T-helper 1 cell treated with Interleukin-12 subunit alpha and Interleukin-12 subunit beta and Interleukin-4 antibody, amounts not matched to agents 30 ng/mL and 1 ng/mL, for 36 hours (primary cell): Measurements from ENCODE around the gene GRK2. TPM values are rescaled to one million over a fixed set of nuclear protein-coding genes. Genes with fewer than 3 reads are reported as not detected.
"Not testable (repeated sequence)": the region's sequence is repeated elsewhere in the genome, so short reads cannot be mapped to it uniquely, and the experiment has no call there.

ENCODE experiments used
- intact Hi-C: fragments of 100-400 bp; cut with micrococcal nuclease; formaldehyde crosslinking; loops from one replicate; pipeline ENCODE4 v1.15.1; 2024
- total RNA-seq: library from RNA; stranded (reverse); gene quantifications from 2 replicates; pipeline ENCODE4 v1.2.3, GENCODE V29; 2022

GRK2 gene
- 351 and 369 TPM in 2 replicates for total RNA-seq

DNA sequence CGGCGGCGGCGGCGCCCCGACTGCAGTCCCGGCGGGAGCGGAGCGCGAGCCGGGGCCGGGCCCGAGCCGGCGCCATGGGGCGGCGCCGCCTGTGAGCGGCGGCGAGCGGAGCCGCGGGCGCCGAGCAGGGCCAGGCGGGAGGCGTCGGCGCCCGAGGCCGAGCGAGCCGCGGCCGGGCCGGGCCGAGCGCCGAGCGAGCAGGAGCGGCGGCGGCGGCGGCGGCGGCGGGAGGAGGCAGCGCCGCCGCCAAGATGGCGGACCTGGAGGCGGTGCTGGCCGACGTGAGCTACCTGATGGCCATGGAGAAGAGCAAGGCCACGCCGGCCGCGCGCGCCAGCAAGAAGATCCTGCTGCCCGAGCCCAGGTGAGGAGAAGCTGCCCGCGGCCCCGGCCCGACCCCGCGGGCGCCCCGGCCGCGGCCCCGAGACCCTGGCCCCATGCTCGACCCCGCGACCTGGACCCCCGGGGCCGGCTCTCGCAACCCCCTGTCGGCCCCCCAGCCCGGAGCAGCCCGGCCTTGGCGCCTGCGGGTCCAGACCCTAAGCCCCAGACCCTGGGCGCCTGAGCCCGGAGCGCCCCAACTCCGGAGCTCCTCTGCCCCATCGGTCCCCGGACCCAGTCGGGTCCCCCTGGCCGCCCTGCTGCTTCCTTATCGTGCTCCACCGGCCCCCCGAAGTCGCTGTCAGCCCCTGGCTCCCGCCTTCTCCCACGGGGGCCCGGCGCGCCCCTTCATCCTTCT is at the start of gene GRK2:
GRK2 (plus strand) TSS at position 25 of the 739 bp plus-strand sequence; CDS start at position 252, 227 bp downstream.
- intact Hi-C loops: no loop called here

GRCh38 chr11:67227726-67228125 is 38.5 kb upstream of the GRK2 start:
- intact Hi-C loops: no loop called here

GRCh38 chr11:67230406-67230805 is 35.9 kb upstream of the GRK2 start:
- intact Hi-C loops: no loop called here

GRCh38 chr11:67230886-67231285 is 35.4 kb upstream of the GRK2 start:
- intact Hi-C loops: no loop called here

DNA sequence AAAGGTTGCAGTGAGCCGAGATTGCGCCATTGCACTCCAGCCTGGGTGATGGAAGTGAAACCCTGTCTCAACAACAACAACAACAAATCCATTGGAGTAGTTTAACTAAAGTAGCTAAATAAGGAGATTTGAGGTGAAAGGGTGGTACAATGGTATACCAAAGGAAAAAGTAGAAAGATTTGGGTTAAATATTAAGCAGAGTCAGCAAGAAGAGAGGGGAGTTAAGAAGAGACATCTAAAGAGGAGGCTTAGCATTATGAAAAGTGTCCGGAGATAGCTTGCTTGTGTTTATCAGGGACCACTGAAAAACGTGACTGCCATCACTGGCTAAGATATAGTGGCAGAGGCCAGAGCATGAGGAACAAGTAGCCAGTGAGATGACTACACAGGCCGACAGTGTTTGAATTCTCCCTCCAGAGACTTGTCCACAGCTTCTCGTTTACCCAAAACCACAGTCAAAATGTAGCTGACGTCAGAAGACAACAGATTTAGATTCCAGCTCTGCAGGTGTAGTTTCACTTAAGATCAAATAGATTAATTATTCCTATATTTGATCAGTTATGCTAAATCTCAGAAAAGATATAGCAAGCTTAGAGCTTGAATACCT is 32.6 kb upstream of the GRK2 start:
- intact Hi-C loops: no loop called here

DNA sequence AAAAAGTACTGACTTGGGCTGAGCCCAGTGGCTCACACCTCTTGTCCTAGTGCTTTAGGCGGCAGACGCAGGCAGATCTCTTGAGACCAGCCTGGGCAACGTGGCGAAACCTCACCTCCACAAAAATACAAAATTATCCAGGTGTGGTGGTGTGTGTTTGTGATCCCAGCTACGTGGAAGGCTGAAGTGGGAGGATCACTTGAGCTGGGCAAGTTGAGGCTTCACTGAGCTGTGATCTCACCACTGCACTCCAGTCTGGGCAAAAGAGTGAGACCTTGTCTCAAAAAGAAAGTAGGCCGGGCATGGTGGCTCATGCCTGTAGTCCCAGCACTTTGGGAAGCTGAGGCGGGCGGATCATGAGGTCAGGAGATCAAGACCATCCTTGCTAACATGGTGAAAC is 31.7 kb upstream of the GRK2 start:
- intact Hi-C loops: not testable (repeated sequence)

DNA sequence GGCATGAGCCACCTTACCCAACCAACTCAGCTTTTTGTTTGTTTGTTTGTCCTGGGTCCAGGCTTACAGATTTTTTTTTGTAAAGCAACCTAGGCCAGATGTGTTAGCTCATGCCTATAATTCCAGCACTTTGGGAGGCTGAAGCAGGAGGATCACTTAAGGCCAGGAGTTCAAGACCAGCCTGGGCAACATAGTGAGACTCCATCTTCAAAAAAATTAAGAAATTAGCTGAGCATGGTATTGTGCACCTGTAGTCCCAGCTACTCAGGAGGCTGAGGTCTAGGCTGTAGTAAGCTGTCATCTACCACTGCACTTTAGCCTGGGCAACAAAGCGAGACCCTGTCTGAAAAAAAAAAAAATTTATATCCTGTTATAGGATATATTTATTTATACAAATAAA is 28.7 kb upstream of the GRK2 start:
- intact Hi-C loops: no loop called here

GRCh38 chr11:67238894-67239782 is 27.1 kb upstream of the GRK2 start:
- intact Hi-C loops: loop anchor here (1.0 kb wide), 4 partner anchors 38 to 225 kb away; partner anchors contain the start of genes KDM2A and POLD4

DNA sequence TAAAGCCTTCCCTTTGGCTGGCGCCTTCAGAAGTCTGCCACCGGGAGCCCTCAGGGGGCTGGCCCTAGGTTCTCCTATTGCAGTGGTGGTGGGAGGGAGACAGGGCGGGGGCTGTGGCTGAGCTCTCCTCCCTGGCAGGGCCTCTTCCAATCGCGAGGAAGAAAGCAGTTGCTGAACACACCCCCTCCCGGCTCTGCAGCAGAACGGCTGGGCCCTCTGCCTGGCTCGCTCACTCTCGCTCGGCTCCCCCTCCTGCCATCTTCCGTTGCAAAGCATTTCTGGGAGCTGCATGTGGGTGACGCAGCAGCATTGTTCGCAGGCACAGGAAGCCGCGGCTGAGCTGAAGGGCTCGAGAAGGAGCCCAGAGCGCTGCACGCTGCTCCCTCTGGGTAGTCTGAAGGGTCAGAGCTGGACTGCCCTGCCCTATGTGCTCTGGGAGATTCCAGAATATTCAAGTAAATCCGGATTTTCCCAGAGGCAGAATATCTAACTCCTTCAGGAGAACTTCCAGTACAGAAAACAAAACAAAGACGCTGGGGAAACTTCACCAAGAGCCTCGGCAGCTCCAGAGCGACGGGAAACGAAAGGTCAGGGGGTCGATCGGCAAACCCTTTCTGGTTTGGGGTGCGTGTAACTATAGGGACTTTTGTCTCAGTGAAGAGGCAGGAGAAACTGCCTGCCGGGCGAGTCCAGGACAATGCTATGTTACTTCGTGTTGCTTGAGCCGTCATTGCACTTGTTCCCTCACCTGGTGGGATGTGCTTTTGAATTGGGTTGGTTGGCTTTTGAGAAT is 26.3 kb upstream of the GRK2 start:
- intact Hi-C loops: loop anchor here (1.0 to 2.0 kb wide), 9 partner anchors 37 to 624 kb away; partner anchors contain the start of genes ANKRD13D, CDK2AP2, KDM2A and PC

DNA sequence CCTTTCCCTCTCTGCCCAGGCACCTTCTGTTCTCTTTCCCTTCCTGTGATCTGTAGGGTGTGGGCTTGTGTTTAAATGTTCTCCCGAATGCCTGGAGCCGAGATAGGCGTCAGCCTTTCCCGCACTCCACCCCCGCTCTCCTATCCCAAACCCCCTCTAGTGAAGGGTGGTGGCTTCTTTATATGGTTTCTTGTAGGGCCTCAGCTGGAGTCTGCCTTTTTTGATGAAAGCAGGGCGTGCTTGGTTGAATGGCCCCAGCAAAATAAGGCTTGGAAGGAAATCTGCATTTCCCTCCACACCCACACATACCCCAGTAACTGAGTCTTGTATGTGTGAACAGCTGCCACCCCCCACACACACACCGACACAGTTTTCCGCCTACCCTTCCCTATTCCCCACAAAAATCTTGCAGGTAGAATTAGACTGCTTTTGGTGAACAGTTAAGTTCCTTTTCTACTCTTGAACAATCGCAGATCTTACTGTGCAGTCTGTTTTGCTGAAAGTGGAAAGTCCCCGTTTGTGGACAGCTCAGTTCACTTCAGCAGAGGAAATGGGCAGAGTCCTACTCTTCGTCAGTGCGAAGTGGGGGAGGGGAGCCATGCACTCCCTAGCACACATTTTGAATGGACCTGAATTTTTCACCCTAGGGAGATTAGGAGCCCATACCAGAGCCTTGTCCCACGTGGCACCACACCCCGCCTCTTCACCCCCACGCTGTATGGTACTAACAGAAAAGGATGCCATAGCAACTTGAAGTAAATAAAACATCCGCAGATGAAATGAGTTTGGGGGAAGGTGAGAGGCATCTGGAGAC is 25.5 kb upstream of the GRK2 start:
- intact Hi-C loops: loop anchor here (1.0 to 2.0 kb wide), 9 partner anchors 13 to 624 kb away; partner anchors contain the start of genes AIP, ANKRD13D, CDK2AP2 and PC

DNA sequence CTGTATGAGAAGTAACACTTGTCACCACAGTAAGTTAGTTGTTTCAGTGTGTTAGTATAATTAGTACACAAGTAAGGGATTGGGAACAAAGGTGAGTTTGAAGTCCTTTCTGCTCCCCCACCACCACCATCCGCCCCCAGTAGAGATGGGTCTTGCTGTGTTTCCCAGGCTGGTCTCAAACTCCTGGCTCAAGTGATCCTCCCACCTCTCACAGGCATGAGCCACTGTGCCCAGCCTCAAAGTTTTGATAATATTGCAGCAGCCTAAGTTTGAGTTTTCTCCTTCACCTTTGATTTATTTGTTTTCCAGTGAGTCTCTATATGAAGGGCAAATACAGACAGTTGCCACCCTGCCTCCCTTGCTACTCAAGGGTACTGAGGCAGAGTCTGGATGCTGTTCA is 23.7 kb upstream of the GRK2 start:
- intact Hi-C loops: no loop called here

- intact Hi-C loops: no loop called here
These were observed 23.2 kb upstream of the GRK2 start for GRCh38 chr11:67243051-67243450.

DNA sequence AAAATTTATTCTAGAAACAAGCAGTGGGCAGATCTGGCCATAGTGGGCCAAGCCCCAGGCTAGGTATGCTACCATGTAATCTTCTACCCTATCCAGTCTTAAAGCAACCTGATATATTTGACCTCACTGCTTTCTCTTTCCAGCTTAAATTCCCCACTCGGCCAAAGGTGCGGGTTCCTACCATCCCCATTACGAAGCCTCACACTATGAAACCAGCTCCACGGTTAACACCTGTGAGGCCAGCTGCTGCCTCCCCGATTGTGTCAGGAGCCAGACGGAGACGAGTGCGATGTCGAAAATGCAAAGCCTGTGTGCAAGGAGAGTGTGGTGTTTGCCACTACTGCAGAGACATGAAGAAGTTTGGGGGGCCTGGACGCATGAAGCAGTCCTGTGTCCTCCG is 21.2 kb upstream of the GRK2 start:
- intact Hi-C loops: no loop called here

- intact Hi-C loops: no loop called here
These were observed 18.2 kb upstream of the GRK2 start for GRCh38 chr11:67247946-67248550.

GRCh38 chr11:67248653-67249052 is 17.6 kb upstream of the GRK2 start:
- intact Hi-C loops: no loop called here

- intact Hi-C loops: no loop called here
These were observed 15.9 kb upstream of the GRK2 start for GRCh38 chr11:67250059-67251043.

DNA sequence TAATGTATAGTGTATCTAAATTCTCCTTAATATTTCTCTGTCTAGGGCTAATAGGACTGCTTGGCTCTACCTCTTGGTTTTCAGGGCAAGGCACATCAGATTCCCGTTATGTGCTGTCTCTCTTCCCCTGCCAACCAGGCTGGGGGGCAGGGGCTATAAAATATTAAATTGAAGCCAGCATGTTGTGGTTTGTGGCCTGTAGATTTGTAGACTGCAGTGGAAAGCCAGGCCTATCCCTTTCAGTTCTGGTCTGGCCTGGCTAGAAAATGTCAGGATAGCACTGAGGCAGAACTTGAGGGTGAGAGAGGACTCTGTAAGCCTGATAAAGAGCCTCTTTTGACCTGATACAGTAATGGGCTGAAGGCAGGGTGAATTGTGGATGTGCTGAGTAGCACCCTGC is 14.4 kb upstream of the GRK2 start:
- intact Hi-C loops: no loop called here

DNA sequence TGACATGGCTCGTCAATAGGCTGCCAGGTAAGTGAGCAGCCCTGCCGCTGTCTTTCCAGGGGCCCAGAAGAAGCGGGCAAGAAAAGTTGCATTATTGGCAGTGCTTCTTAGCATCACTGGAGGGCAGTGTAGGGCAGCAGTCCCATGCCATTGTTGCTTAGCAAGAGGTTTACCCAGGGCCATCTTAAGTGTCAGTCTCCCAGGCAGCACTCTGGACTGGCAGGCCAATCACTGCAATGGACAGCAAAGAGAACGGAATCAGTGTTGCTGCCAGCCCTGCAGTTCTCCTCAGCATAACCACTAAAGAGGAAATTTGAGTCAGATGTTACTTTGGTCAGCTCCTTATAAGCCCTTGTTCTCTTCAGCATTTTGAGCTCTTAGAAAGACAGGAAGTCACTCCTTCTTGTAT is 13.4 kb upstream of the GRK2 start:
- intact Hi-C loops: loop anchor here (1.0 kb wide), 2 partner anchors 9 to 12 kb away; no protein-coding TSS in a partner anchor
